Thoracic aorta (tissue), 2 donors: ENCODE results near the gene CLTCL1. TPM values are rescaled to one million over a fixed set of nuclear protein-coding genes. Genes with fewer than 3 reads are reported as not detected.
"Not testable (repeated sequence)": the region's sequence is repeated elsewhere in the genome, so short reads cannot be mapped to it uniquely, and the experiment has no call there.

Source experiments
- ATAC-seq: fragments of 150-250 bp; one replicate; pipeline ENCODE4 v1.8.0; 2017; ENCODE audit warnings: low read depth; ENCODE audit not compliant: insufficient number of reproducible peaks, low FRiP score
- DNase-seq: peaks from one replicate; pipeline ENCODE4 v3.0.0-alpha.2; 2020; ENCODE audit warnings: low spot score
- H3K27ac ChIP-seq, 2 donors: fragments of 200-600 bp; sonication (generic); 1 replicate in 1 of 2; 2 replicates in 1 of 2; pipeline ENCODE4 v1.5.1; 2016; ENCODE audit warnings: mild to moderate bottlenecking in 2 of 2, moderate library complexity in 2 of 2
- H3K27me3 ChIP-seq: fragments of 200-600 bp; sonication (generic); replicated peaks from 2 replicates; pipeline ENCODE4 v1.6.0; 2016; ENCODE audit warnings: mild to moderate bottlenecking; ENCODE audit not compliant: insufficient read depth
- H3K36me3 ChIP-seq: fragments of 200-600 bp; sonication (generic); one replicate; pipeline ENCODE4 v1.5.1; 2016
- H3K4me1 ChIP-seq, 2 donors: fragments of 200-600 bp; sonication (generic); 1 replicate in 1 of 2; 2 replicates in 1 of 2; pipeline versions ENCODE4 v1.5.1 to v1.6.0; 2016; ENCODE audit warnings: low read depth in 2 of 2, mild to moderate bottlenecking in 1 of 2; ENCODE audit not compliant: control insufficient read depth in 1 of 2
- H3K4me3 ChIP-seq: fragments of 200-600 bp; sonication (generic); 2 replicates; pipeline ENCODE4 v1.5.1; 2016; ENCODE audit warnings: mild to moderate bottlenecking
- H3K9me3 ChIP-seq: fragments of 200-600 bp; sonication (generic); 2 replicates; pipeline ENCODE4 v1.5.1; 2016
- total RNA-seq, 2 donors: library from RNA; depleted of rRNA; stranded (reverse); fragments of >200 nt; gene quantifications; one replicate each; pipeline versions ENCODE4 v1.1.0 to v1.2.3, GENCODE V29; 2016
- TF ChIP-seq, protein P1 (sequence below): fragments of 200-600 bp; sonication (generic); IDR thresholded peaks from one replicate; pipeline ENCODE4 v1.5.1; 2019; ENCODE audit warnings: antibody characterized with exemption

CLTCL1 gene
- total RNA-seq, 2 donors from 2014 or later: 5.3 to 6.1 TPM

DNA sequence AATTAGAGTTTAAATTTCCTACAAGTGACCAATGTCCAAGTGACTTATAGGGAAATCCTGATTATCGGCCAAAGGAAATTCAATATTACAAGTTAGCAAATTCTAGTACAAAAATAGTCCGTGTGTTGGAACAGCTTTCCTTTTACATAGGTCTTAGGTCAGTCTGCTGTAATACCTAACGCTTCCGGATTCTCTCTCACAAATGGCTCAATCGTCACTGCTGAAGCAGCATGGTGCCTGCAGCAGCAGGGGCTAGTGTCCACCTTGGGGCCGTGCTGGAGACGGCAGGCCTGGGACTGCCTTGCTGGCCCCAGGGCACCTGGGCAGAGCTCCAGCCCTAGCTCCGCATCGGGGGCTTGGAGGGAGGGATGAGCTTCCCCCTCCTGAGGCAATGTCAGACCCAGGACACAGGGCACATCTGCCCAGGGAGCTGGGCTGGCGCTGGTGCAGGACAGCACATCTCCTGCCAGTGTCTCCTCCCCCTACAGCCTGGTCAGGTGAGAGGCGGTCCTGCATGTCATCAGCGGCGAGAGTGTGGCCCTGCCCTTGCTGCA, 39.4 kb upstream of the CLTCL1 start:
- Histone ChIP-seq H3K27me3 (no peaks in the 10 kb centered on the region), H3K4me3 (no peak overlapping the region), H3K9me3 (peaks cover 14% of the 10 kb centered on the region), H3K36me3 (peaks cover 43% of the 10 kb centered on the region), H3K4me1 (no peaks in the 10 kb centered on the region), H3K27ac (no peak overlapping the region)
- ATAC-seq (no peak), DNase-seq (no peak)
- TF ChIP-seq, protein P1, sequence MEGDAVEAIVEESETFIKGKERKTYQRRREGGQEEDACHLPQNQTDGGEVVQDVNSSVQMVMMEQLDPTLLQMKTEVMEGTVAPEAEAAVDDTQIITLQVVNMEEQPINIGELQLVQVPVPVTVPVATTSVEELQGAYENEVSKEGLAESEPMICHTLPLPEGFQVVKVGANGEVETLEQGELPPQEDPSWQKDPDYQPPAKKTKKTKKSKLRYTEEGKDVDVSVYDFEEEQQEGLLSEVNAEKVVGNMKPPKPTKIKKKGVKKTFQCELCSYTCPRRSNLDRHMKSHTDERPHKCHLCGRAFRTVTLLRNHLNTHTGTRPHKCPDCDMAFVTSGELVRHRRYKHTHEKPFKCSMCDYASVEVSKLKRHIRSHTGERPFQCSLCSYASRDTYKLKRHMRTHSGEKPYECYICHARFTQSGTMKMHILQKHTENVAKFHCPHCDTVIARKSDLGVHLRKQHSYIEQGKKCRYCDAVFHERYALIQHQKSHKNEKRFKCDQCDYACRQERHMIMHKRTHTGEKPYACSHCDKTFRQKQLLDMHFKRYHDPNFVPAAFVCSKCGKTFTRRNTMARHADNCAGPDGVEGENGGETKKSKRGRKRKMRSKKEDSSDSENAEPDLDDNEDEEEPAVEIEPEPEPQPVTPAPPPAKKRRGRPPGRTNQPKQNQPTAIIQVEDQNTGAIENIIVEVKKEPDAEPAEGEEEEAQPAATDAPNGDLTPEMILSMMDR: no peak

GRCh38 chr22:19330205-19330604, 38.7 kb upstream of the CLTCL1 start:
- Histone ChIP-seq H3K9me3 (peaks cover 14% of the 10 kb centered on the region), H3K36me3 (peaks cover 37% of the 10 kb centered on the region)
- not testable (repeated sequence) for DNase-seq, H3K4me1 ChIP-seq, H3K4me3 ChIP-seq, ATAC-seq, H3K27me3 ChIP-seq, H3K27ac ChIP-seq

GRCh38 chr22:19329454-19329853, 37.9 kb upstream of the CLTCL1 start:
- no peaks in the 10 kb centered on the region for H3K27me3 ChIP-seq
- TF ChIP-seq, protein P1: no peak
- ATAC-seq: no peak

DNA sequence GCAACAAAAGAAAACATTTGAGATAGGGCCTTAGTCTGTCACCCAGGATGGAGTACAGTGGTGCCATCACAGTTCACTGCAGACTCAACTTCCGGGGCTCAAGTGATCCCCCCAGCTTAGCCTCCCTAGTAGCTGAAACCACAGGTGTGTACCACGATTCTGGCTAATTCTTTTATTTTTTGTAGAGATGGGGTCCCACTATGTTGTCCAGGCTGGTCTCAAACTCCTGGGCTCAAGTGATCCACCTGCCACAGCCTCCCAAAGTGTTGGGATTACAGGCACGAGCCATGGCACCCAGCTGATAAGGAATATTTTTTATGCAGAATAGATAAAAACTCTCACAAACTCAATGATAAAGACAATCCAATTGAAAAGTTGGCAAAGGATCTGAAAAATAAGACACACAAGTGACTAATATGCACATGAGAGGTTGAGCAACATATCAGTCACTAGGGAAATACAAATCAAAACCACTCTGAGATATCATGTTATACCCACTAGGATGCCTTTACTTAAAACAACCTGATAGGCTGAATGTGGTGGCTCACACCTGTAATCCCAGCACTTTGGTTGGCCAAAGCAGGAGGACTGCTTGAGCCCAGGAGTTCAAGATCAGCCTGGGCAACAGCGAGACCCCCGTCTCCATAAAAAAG, 33.9 kb upstream of the CLTCL1 start:
- ATAC-seq: no peak
- TF ChIP-seq, protein P1: no peak
- no peak for DNase-seq
- H3K27ac ChIP-seq: no peak overlapping the region
- H3K36me3 ChIP-seq: peaks cover 14% of the 10 kb centered on the region
- no peak overlapping the region for H3K4me3 ChIP-seq
- H3K4me1 ChIP-seq: no peaks in the 10 kb centered on the region
- H3K9me3 ChIP-seq: peaks cover 8% of the 10 kb centered on the region
- H3K27me3 ChIP-seq: no peaks in the 10 kb centered on the region

More at GRCh38 chr22:19329454-19329853, 37.9 kb upstream of the CLTCL1 start:
- H3K27ac ChIP-seq: no peak overlapping the region
- H3K36me3 ChIP-seq: peaks cover 36% of the 10 kb centered on the region
- no peaks in the 10 kb centered on the region for H3K4me1 ChIP-seq
- no peak for DNase-seq
- H3K9me3 ChIP-seq: peaks cover 14% of the 10 kb centered on the region
- no peak overlapping the region for H3K4me3 ChIP-seq

- H3K4me3 ChIP-seq, H3K36me3 ChIP-seq, ATAC-seq, H3K27ac ChIP-seq, DNase-seq, H3K27me3 ChIP-seq, H3K4me1 ChIP-seq: not testable (repeated sequence)
- peaks cover 11% of the 10 kb centered on the region for H3K9me3 ChIP-seq
Measured at GRCh38 chr22:19323420-19323819, 31.9 kb upstream of the CLTCL1 start.

DNA sequence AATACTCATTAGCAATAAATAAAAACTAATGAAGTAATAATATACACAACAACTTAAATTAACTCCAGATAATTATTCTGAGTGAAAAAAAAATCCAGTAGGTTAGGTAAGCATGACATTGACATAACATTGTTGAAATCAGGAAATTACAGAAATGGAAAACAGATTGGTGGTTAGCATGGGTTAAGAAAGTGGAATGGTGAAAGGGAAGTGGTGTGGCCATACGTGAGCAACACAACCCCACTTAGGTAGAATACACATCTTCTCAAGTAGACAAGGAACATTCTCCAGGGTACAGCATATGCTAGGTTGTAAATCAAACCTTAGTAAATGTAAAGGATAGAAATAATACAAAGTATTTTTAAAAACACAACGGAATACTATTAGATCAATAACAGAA, 30.2 kb upstream of the CLTCL1 start:
- Histone ChIP-seq H3K4me1 (no peaks in the 10 kb centered on the region), H3K36me3 (no peaks in the 10 kb centered on the region), H3K9me3 (peaks cover 15% of the 10 kb centered on the region), H3K27me3 (no peaks in the 10 kb centered on the region), H3K27ac (no peak overlapping the region), H3K4me3 (no peak overlapping the region)
- ATAC-seq (no peak), DNase-seq (no peak)
- TF ChIP-seq, protein P1: no peak

GRCh38 chr22:19320136-19320535, 28.6 kb upstream of the CLTCL1 start:
- not testable (repeated sequence) for H3K4me1 ChIP-seq, ATAC-seq, H3K27me3 ChIP-seq, H3K4me3 ChIP-seq, DNase-seq, H3K36me3 ChIP-seq, H3K27ac ChIP-seq
- H3K9me3 ChIP-seq: peaks cover 27% of the 10 kb centered on the region
